SK-MEL-5 (cell line): ENCODE data around the gene PLEKHA1. TPM values are rescaled to one million over a fixed set of nuclear protein-coding genes. Genes with fewer than 3 reads are reported as not detected.

Experiments used
- DNase-seq: peaks from one replicate; pipeline ENCODE4 v3.0.0-alpha.2; 2016; ENCODE audit warnings: low read depth, low spot score
- in situ Hi-C: cut with HindIII; loops from 2 replicates; pipeline ENCODE4 v1.10.0; 2016; ENCODE audit warnings: low sequenced_read_pairs, high pct_unique_total_duplicates, low pct_unique_long_range_greater_than_20kb
- total RNA-seq: library from RNA; depleted of rRNA; stranded (reverse); fragments of >200 nt; shearing (Covaris generic); gene quantifications from 2 replicates; pipeline ENCODE4 v1.2.3, GENCODE V29; 2014

Gene PLEKHA1
- total RNA-seq, 1 experiment from 2014 or later: 10.7 TPM

DNA sequence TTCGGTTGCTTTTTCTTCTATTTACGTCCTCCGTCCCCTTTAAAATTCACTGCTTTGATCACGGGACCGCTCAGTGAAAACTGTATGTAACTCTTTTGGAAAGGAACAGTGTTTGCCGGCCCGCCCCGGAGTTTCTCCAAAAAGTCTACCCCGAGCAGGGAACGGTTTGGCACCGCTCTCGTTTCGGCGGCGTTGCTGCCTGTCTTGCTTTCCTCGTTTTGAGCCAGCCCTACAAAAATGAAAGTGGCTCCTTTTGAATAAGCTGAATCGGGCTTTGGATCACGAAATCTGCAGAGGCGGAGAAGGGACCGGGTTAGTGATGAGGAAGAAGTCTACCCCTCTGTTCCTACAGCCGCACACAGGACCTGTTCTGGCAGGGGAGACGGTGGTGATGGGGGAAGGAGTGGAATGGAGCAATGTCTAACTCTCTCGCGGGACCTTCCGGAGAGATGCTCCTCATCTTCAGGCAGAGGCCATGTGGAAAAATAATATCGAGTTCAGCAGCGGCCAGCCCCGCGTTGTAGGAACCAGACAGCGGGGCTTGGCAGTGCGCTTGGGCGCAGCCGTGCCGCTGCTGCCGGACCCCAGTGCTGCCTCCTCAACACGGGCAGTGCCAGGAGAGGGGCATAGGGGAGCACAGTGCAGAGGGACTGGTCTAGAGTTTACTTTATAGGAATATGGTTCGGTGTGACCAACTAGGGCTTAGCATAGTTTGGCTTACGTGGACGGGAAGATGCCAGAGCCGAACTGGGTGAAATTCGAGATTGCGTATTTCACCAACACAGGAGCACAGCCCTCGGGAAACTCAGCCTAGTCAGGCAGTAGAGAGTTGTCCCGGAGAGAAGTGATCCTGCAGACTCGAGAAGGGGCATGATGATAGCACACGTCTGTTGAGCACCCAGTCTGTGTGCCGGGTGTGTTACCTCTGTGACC lies 88.3 kb downstream of the PLEKHA1 start:
- in situ Hi-C loops: no loop called here
- DNase-seq: no peak

DNA sequence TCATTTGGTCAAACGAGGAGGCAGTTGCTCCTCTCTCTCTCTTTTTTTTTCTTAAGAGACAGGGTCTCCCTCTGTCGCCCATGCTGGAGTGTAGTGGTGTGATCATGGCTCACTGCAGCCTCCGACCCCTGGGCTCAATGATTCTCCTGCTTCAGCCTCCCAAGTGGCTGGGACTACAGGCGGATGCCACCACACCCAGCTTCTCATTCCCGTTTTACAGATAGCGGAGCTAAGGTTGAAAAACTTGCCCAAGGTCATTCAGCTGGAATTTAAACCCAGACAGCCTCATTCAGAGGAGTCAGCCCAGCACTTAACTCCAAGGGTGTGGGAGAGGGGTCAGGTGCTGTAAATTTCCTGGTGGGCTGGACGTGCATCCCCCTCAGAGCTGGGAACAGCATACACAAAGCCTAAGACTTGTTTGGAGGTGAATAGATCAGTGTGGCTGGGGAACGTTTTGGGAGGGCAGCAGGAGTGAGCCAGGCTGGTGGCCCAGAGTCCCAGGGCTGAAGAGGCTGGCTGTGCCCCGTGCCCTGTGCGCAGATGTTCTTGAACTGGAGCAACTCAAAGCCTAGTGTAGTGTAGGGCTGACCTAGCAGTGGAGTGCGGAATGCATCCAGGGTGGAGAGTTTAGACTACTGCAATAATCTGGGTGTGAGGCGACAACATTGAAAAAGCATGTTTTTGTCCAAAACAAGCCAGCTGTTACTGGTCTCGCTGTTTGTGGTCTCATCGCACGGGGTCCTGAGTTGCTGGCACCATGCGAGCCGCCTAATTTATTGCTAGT lies 89.2 kb downstream of the PLEKHA1 start:
- in situ Hi-C loops: no loop called here
- DNase-seq: no peak

DNA sequence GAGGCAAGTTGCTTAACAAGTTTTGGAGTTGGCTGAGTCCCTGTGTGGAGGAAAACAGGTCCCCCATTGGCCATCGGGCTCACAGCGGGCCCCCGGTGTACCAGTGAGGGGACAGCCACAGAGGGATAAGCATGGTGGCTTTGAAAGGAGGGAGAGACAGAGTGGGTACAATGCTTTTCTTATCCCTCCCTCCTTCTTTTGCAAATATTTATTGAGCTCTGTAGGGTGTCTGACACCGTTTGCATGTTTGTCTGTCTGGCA lies 89.7 kb downstream of the PLEKHA1 start:
- DNase-seq: no peak
- in situ Hi-C loops: no loop called here

DNA sequence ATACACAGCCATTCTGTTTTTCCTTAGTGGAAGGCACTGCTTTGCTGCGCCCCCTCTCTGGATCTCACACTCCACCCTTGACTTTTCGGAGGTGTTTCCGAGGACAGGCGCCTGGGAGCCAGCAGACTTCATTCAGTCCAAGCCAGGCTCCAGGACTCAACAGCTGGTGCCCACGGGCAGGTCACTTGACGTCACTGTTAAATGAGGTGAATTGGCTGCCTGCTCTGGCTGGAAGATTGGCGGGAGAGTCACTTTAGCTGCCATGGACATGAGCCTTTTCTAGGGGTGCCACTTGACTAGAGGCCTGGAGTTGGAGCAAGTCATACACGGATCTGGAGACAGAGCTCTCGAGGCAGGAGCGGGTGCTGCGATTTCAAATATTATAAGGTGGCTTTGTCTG lies 90.1 kb downstream of the PLEKHA1 start:
- in situ Hi-C loops: no loop called here

GRCh38 chr10:122465401-122466040 lies 91.0 kb downstream of the PLEKHA1 start:
- in situ Hi-C loops: no loop called here
- DNase-seq: no peak

More for the DNA sequence above, 90.1 kb downstream of the PLEKHA1 start:
- no peak for DNase-seq

DNA sequence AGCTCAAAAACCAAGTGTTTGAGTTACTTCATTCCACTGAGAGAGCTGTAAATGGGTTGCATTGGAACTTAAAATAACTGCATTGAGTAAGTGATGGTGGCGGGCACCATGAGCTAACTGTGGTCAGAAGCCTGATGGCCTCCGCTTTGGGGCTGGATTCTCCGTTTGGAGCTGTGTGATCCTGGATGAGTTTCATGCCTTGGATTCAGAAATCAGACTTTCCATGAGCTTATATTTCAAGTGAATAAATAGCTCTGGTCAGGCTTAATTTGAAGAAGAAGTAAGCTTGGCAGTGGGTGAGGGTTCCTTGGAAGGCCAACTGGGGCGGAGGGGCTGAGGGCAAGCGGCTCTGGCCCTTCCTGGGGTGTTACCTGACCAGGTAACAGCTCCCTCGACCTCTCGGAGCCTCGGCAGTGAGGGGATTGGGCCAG lies 92.5 kb downstream of the PLEKHA1 start:
- in situ Hi-C loops: no loop called here

GRCh38 chr10:122467701-122468100 lies 93.2 kb downstream of the PLEKHA1 start:
- DNase-seq: no peak
- in situ Hi-C loops: no loop called here

More for the DNA sequence above, 92.5 kb downstream of the PLEKHA1 start:
- DNase-seq: no peak

- no peak for DNase-seq
- in situ Hi-C loops: no loop called here
Observed at GRCh38 chr10:122468307-122468925, 93.9 kb downstream of the PLEKHA1 start.

GRCh38 chr10:122468926-122469781 lies 94.6 kb downstream of the PLEKHA1 start:
- in situ Hi-C loops: no loop called here
- DNase-seq: peak; percentile 55

DNA sequence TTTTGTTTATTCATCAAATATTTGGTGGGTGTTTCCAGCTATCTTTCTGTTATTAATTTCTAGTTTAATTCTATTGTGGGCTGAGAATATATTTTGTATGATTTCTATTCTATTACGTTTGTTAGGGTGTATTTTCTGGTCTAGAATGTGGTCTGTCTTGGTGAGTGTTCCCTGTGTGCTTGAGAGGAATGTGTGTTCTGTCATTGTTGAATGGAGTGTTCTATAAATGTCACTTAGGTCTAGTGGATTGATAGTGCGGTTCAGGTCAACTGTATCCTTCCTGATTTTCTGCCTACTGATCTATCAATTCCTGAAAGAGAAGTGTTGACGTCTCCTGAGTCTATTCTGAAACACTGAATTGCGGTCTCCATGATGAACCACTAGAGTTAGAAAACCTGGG lies 95.3 kb downstream of the PLEKHA1 start:
- in situ Hi-C loops: no loop called here
- no peak for DNase-seq

- in situ Hi-C loops: no loop called here
- DNase-seq: no peak
Observed at GRCh38 chr10:122471531-122472177, 97.1 kb downstream of the PLEKHA1 start.

GRCh38 chr10:122473116-122473515 lies 98.6 kb downstream of the PLEKHA1 start:
- DNase-seq: no peak

DNA sequence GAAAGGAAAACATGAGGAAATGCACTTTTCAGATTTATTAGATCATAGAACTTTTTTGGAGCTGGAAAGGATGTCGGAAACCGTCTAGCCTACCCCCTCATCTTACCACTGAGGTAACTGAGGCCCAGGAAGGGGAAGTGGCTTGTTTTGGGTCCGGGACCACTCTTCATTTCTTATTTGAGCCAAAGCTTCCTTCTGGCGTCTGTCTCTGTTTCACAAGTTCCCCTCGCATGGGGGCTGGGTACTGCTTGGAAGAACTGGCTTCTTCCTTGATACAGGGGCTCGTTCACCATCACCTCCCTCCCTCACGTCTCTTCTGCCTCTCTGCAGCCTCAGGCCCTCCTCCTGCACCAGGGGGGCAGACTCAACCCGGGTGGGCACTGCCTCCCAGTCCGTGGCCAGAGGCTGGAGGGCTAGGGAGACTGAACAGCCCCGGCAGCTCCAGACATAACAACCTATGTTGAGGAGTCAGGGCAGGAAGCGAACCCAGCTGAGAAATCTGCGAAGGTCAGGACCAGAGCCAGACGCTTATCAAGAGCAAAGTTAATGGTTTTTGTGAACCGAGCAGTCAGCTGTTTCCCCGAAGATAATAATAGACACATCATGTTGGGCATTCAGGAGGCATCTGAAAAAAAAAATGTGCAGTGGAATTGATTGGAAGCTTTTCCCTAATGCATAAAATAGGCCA lies 99.8 kb downstream of the PLEKHA1 start:
- no peak for DNase-seq
- in situ Hi-C loops: no loop called here

More at GRCh38 chr10:122473116-122473515, 98.6 kb downstream of the PLEKHA1 start:
- in situ Hi-C loops: no loop called here

- DNase-seq: no peak
- in situ Hi-C loops: no loop called here
Observed at GRCh38 chr10:122475100-122475499, 100.6 kb downstream of the PLEKHA1 start.

DNA sequence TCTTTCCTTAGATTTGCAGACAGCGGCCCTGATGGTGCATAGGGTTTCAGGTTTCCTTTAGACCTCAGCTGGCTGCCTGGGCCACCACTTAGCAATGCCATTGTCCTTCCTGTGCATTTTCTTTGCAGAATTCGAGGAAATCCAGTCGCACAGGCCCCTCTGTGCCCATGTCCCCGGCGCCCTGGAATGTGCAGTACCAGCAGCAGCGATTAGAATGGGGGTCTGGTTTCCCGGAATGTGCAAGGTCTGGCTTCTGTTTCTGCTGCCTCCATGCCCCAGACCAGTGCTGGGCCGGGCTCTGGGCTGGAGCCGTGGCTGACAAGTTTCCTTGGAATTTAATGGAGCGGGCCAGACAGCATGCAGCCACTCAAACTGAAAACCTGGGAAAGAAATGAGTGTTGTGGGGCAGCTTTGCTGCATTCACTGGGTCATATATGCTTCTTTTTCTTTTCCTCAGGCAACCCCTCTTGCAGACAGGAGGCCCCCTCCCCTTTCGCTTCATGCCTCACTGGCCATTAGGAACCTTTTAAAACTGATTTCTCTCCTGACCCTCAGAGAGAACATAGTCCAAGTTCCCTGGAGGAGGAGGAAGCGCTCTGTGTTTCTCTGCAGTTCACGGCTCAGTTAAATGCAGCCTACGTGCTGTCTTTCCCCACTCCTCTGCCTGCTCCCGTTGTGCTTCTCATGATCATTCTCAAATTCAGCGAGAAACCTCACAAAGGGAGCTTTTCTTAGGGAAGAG lies 101.3 kb downstream of the PLEKHA1 start:
- no peak for DNase-seq
- in situ Hi-C loops: no loop called here

DNA sequence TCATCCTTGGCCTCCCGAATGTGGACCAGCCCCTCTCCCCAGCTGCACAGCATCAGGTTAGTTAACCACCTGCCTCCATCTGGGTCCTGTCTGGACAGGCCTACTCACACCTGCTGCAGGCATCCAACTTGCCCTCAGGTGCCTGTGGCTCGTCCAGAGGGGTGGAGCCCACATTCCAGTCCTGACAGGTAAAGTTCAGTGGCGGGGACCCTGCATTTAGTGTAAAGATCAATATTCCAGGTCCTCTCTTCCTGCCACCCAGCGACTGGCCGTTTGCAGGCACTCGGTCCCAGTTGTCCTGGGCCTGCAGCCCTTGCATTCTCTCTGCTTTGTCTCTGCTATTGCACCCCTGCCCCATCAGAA lies 101.8 kb downstream of the PLEKHA1 start:
- DNase-seq: no peak
- in situ Hi-C loops: no loop called here
